Endometrial microvascular endothelial cells (primary cell): ENCODE data around the gene SIL1. TPM values are rescaled to one million over a fixed set of nuclear protein-coding genes. Genes with fewer than 3 reads are reported as not detected.

Experiments used
- in situ Hi-C: cut with HindIII; loops from 2 replicates; pipeline ENCODE4 v1.10.0; 2017; ENCODE audit warnings: low sequenced_read_pairs, low pct_unique_long_range_greater_than_20kb; ENCODE audit errors: inconsistent ontology term
- total RNA-seq: library from RNA; depleted of rRNA; stranded (reverse); fragments of >200 nt; gene quantifications from one replicate; pipeline ENCODE4 v1.2.3, GENCODE V29; 2015; ENCODE audit errors: inconsistent ontology term

Gene SIL1
- total RNA-seq, 1 donor from 2014 or later = 42.6 TPM

- in situ Hi-C loops = no loop called here
Measured at GRCh38 chr5:138956801-138957200, 241.4 kb downstream of the SIL1 start.

DNA sequence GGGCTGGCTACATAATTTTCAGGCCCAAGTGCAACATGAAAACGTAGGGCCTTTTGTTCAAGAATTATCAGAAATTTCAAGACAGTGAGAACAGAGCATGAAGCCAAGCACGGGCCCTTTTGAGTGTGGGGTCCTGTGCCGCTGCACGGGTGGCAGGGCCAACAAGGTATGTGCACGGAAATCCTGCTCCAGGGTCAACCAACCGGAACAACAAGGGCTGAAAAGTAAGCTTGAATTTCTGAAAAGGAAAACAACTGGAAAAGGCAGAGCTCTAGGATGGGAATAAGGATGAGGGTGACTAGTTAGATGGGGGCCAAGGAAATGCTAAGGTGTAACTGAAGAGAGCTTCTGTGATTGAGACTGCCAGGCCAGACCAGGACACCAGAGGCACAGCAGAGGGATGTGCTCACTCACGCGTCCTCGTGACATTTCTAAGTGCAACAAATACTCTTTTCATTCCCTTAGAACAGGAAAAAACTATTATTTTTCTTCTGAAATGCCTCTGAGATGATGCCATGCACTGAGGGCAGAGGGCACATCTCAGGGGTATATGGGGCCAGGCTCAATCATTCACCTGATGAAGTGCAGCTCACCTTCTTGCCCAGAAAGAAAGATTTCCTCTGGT is 242.4 kb downstream of the SIL1 start:
- in situ Hi-C loops = no loop called here

GRCh38 chr5:138955013-138955660 is 243.0 kb downstream of the SIL1 start:
- in situ Hi-C loops = no loop called here

- in situ Hi-C loops = no loop called here
Measured at GRCh38 chr5:138954257-138955012, 243.7 kb downstream of the SIL1 start.

GRCh38 chr5:138953387-138954256 is 244.5 kb downstream of the SIL1 start:
- in situ Hi-C loops = no loop called here

GRCh38 chr5:138952962-138953361 is 245.2 kb downstream of the SIL1 start:
- in situ Hi-C loops = no loop called here

DNA sequence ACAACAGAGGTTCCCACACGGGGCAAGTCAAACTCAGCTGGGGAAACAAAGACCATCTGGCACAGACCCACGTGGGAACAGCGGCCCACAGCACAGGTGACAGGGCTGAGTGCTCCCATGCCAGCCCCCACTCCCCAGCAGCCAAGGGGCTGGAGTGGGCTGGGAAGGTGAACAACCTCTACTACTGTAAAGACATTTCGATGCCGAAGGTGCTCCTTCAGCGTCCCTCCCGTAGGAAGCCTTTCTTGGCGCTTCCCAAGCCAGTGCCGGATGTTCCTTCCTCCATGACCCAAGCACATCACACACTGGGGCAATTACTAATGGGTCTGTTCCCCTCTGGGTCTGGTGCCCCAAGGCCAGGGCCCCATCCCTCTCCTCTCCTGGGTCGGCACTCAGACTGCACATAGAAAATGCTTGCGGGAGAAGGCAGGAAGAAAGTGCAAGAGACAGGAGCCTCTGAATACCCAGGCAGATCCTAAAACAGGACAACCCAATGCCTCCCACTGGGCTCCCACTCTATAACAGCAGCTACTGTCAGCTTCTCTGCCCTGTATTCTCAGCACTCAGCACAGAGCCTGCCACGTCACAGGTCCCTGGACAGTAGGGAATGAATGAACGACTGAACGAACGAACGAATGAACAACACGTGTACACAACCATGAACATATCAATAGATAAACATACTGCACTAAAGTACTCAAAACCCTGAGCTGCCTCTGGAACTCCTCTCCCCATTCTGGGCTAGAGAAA is 246.0 kb downstream of the SIL1 start:
- in situ Hi-C loops = no loop called here

DNA sequence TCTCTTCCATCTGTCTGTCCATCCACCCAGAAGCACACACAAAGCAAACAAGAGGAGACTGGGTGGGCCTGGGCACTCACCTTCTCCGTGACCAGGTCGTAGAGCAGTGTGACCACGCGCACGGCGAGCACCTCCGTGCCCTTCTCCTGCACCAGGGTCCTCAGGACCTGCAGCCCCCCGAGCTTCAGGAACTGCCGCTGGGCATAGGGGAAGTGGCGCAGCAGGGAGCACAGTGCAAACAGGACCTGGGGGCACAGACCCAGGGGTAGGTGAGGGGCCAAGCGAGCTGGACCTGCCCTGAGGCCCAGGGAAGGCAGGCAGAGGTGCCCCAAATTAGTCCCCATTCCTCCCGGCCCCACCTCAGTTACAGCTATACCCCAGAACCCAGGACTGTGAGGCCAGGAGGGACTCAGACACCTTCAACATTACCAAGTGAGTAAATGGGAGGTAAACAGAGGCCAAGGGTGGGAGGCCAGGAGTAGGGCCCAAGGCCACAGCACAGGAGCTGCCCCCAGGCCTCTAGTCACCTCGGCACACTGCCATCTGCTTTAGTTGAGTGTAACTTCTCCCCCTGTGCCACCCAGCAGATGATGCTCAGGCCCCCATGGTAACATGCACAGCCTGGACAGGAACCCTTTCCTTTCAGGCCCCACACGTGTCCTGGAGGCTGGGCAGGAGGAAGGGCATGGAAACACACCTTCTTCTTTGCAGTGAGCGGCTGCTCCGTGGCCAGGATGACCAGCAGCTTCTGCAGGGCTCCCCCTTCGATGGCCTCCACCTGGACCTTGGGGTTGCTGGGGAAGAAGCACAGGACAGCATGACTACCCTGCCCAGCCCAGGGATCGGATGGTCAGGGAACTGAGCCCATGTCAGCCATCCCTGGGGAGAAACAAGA is 246.8 kb downstream of the SIL1 start:
- in situ Hi-C loops = no loop called here

DNA sequence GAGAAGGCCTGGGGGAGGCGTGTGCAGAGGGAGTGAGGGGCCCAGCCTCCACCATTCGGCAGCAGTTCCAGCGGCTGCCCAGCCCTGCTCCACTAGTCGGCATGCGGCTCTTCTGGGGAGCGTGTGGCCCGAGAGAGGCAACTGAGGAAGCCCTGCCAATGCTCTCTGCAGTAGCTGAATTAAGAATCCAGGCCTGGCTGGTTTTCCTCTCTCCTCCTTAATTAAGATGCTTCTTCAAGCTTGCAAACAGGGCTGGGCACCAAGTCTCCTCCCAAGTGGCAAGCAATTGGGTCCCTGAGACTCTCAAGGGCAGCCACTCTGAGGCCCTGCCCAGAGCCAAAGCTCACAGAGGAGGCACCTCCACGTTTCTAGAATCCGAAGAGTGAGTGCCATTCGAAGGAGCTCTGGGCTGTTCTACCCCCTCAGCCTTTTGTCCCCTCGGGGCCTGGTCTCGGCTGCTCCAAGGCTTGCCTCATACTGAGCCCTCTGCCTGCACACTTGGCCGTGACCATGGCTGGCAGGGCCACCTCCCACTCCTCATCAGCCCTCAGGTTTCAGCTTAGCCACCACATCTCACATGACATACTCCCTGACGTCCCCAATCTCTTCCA is 247.6 kb downstream of the SIL1 start:
- in situ Hi-C loops = no loop called here

GRCh38 chr5:138949988-138950387 is 248.2 kb downstream of the SIL1 start:
- in situ Hi-C loops = no loop called here

GRCh38 chr5:138949223-138949574 is 249.0 kb downstream of the SIL1 start:
- in situ Hi-C loops = no loop called here

DNA sequence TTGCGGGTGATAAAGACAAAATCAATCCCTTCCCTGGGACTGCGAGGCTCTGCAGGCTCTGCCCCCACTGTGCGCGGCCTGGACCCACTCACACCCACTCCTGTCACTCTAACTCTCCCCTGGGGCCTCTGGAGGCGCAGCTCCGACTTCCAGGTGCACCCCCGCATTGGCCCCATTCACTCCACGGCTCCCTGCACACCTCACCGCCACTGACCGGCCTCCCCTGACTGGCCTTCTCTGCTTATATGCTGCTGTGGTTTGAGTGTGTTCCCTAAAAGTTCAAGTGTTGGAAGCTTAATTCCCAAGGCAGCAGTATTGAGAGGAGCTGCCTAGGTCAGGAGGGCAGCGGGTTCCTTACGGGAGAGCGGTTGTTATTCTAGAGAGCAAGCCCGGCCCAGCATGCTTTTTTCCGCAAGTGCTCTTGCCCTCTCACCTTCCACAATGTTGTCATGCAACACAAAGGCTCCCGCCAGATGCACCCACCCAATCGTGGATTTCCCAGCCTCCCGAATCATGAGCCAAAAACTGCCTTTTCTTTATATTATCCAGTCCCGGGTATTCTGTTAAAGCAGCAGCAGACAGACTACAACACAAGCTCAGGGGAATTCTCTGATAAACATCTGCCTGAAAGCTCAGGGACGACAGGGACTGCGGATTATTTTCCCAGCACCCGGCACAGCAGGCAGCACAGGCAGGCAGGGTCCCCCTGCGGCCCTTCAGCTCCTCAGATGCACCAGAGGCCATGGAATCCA is 249.5 kb downstream of the SIL1 start:
- in situ Hi-C loops = no loop called here

DNA sequence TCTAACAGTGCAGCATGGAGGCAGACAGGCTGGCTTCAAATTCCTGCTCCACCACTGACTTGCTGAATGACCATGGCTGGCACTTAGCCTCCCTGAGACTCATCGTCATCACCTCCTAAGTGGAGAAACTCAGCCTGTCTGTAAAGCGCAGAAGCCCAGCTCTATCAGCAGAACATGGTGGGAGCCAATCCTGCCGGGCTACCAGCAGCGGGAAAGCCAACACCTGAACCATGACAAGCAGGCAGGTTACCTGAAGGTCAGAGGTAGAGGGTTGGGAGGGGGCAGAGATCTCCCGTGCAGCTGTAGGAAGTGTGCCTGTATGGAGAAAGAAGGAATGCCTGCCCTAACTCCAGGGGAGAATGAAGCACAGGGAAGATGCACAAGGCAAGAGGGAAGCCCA is 250.4 kb downstream of the SIL1 start:
- in situ Hi-C loops = no loop called here

DNA sequence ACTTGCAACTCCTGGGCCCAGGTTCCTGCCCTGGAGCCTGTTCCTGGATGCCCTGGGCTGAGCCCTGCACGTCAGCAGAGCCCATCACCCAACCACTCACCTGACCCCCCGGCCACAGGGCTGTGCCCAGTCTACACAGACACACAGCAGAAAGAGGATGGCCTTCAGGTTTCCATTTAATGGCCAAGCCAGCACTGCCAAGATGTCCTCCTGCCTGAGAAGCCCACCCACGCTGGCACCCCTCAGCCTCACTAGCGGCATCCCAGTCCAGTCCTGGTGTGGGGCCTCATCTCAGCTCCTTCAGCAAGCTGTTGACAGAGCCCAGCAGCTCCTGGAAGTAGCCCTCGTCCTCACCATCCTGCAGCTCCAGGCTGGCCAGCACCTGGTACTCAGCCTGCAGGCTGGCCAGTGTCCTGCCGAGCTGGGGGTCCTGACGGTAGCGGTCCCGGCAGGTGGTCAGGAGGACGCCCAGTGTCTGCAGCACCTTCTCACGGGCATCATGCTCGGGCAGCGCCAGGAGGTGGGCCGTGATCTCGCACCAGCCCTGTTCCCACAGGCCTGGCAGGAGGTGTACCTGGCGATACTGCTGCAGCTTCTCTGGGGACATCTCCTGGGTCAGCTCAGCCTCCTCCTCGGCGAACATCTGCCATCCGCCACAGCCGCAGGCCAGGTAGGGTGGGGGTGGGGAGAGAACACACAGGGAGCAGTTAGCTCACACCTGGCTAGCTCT is 251.2 kb downstream of the SIL1 start:
- in situ Hi-C loops = no loop called here

- in situ Hi-C loops = no loop called here
Measured at GRCh38 chr5:138946241-138946623, 251.9 kb downstream of the SIL1 start.
